WTC11 (cell line): ENCODE data around the gene HIBADH. TPM values are rescaled to one million over a fixed set of nuclear protein-coding genes. Genes with fewer than 3 reads are reported as not detected.

Experiments
- ATAC-seq: fragments of 200-7000 bp; cut with Tn5 transposase; 2 replicates; pipeline ENCODE4 v1.10.0; 2021; ENCODE audit warnings: mild to moderate bottlenecking, moderate library complexity
- CTCF ChIA-PET: fragments of 300-600 bp; sonication (Branson Sonifier 250); formaldehyde crosslinking; loops from one replicate; lab custom pipeline; 2021; ENCODE audit warnings: antibody characterized with exemption; lab: Charles Lee
- POLR2A ChIA-PET: fragments of 350-600 bp; sonication (Branson Sonifier 250); formaldehyde crosslinking; loops from one replicate; lab custom pipeline; 2021; ENCODE audit warnings: antibody characterized with exemption; lab: Charles Lee
- DNase-seq: peaks from one replicate; pipeline ENCODE4 v3.0.0; 2021; ENCODE audit warnings: low spot score
- H3K27ac Mint-ChIP-seq: 2 replicates; pipeline ENCODE4 v1.8.0; 2021; ENCODE audit warnings: mixed read lengths
- H3K27me3 Mint-ChIP-seq: 2 replicates; pipeline ENCODE4 v1.8.0; 2021; ENCODE audit warnings: low read depth, mild to moderate bottlenecking, moderate library complexity, mixed read lengths
- H3K36me3 Mint-ChIP-seq: 2 replicates; pipeline ENCODE4 v1.8.0; 2021; ENCODE audit warnings: mixed read lengths
- H3K4me1 Mint-ChIP-seq: 2 replicates; pipeline ENCODE4 v1.8.0; 2022; ENCODE audit warnings: mixed read lengths
- H3K4me3 Mint-ChIP-seq: 2 replicates; pipeline ENCODE4 v1.8.0; 2021; ENCODE audit warnings: mild to moderate bottlenecking, moderate library complexity, mixed read lengths
- H3K9me3 Mint-ChIP-seq: 2 replicates; pipeline ENCODE4 v1.8.0; 2021; ENCODE audit warnings: mixed read lengths
- CREM ChIP-seq: sonication (generic); formaldehyde crosslinking; IDR thresholded peaks from 2 replicates; pipeline ENCODE4 v1.8.1; 2022; ENCODE audit warnings: mild to moderate bottlenecking, missing genetic modification reagents, moderate library complexity
- ESRRA ChIP-seq: sonication (generic); formaldehyde crosslinking; IDR thresholded peaks from 2 replicates; pipeline ENCODE4 v1.8.1; 2022; ENCODE audit warnings: mild to moderate bottlenecking, missing genetic modification reagents, borderline replicate concordance
- ETV6 ChIP-seq: sonication (generic); formaldehyde crosslinking; IDR thresholded peaks from 2 replicates; pipeline ENCODE4 v1.8.1; 2022; ENCODE audit warnings: mild to moderate bottlenecking, missing genetic modification reagents
- FOXK1 ChIP-seq: sonication (generic); formaldehyde crosslinking; IDR thresholded peaks from 2 replicates; pipeline ENCODE4 v1.8.0; 2022; ENCODE audit warnings: mild to moderate bottlenecking, moderate library complexity, missing genetic modification reagents
- GABPB1 ChIP-seq: sonication (generic); formaldehyde crosslinking; IDR thresholded peaks from 2 replicates; pipeline ENCODE4 v1.8.1; 2023; ENCODE audit warnings: mild to moderate bottlenecking, missing genetic modification reagents
- GRHL2 ChIP-seq: fragments of 250-450 bp; sonication (Bioruptor Pico); IDR thresholded peaks from 2 replicates; pipeline ENCODE4 v1.8.0; 2022; ENCODE audit warnings: mild to moderate bottlenecking, moderate library complexity; ENCODE audit not compliant: insufficient replicate concordance, severe bottlenecking
- JUN ChIP-seq: sonication (generic); formaldehyde crosslinking; IDR thresholded peaks from 2 replicates; pipeline ENCODE4 v1.8.0; 2023; ENCODE audit warnings: mild to moderate bottlenecking, missing genetic modification reagents
- MXD4 ChIP-seq: fragments of 250-450 bp; sonication (Bioruptor Pico); IDR thresholded peaks from 2 replicates; pipeline ENCODE4 v1.8.0; 2021; ENCODE audit warnings: mild to moderate bottlenecking, moderate library complexity, borderline replicate concordance
- RELA ChIP-seq: sonication (generic); formaldehyde crosslinking; IDR thresholded peaks from 2 replicates; pipeline ENCODE4 v1.8.1; 2022; ENCODE audit warnings: missing genetic modification reagents, mild to moderate bottlenecking, borderline replicate concordance
- SMAD3 ChIP-seq: sonication (generic); formaldehyde crosslinking; IDR thresholded peaks from 2 replicates; pipeline ENCODE4 v1.8.0; 2022; ENCODE audit warnings: missing genetic modification reagents, mild to moderate bottlenecking, borderline replicate concordance
- SMAD4 ChIP-seq: sonication (generic); formaldehyde crosslinking; IDR thresholded peaks from 2 replicates; pipeline ENCODE4 v1.8.0; 2022; ENCODE audit warnings: mild to moderate bottlenecking, missing genetic modification reagents
- SP1 ChIP-seq: sonication (generic); formaldehyde crosslinking; conservative IDR thresholded peaks from 2 replicates; pipeline ENCODE4 v1.8.1; 2022; ENCODE audit warnings: missing genetic modification reagents
- TEAD1 ChIP-seq: sonication (generic); formaldehyde crosslinking; IDR thresholded peaks from 2 replicates; pipeline ENCODE4 v1.8.0; 2022; ENCODE audit warnings: mild to moderate bottlenecking, missing genetic modification reagents
- TEAD4 ChIP-seq: sonication (generic); formaldehyde crosslinking; IDR thresholded peaks from 2 replicates; pipeline ENCODE4 v1.8.0; 2022; ENCODE audit warnings: mild to moderate bottlenecking, missing genetic modification reagents
- TP53 ChIP-seq: sonication (generic); formaldehyde crosslinking; IDR thresholded peaks from 2 replicates; pipeline ENCODE4 v1.8.1; 2023; ENCODE audit warnings: mild to moderate bottlenecking, missing genetic modification reagents
- ZBTB21 ChIP-seq: sonication (generic); formaldehyde crosslinking; IDR thresholded peaks from 2 replicates; pipeline ENCODE4 v1.8.1; 2023; ENCODE audit warnings: mild to moderate bottlenecking, missing genetic modification reagents, borderline replicate concordance
- ZNF232 ChIP-seq: sonication (generic); formaldehyde crosslinking; IDR thresholded peaks from 2 replicates; pipeline ENCODE4 v1.8.0; 2022; ENCODE audit warnings: mild to moderate bottlenecking, missing genetic modification reagents
- ZNF396 ChIP-seq: fragments of 250-450 bp; sonication (Bioruptor Pico); IDR thresholded peaks from 2 replicates; pipeline ENCODE4 v1.8.0; 2021; ENCODE audit warnings: mild to moderate bottlenecking, moderate library complexity, borderline replicate concordance
- ZNF416 ChIP-seq: fragments of 250-450 bp; sonication (Bioruptor Pico); IDR thresholded peaks from 2 replicates; pipeline ENCODE4 v1.9.0; 2021; ENCODE audit warnings: mild to moderate bottlenecking, inconsistent platforms
- ZNF423 ChIP-seq: fragments of 250-450 bp; sonication (Bioruptor Pico); IDR thresholded peaks from 2 replicates; pipeline ENCODE4 v2.1.2; 2022; ENCODE audit warnings: mild to moderate bottlenecking, moderate library complexity
- total RNA-seq: library from RNA; stranded (reverse); gene quantifications from 3 replicates; pipeline ENCODE4 v1.2.3, GENCODE V29; 2021
- TF ChIP-seq, protein P1 (sequence below): fragments of 250-450 bp; sonication (Bioruptor Pico); IDR thresholded peaks from 2 replicates; pipeline ENCODE4 v1.9.0; 2021; ENCODE audit warnings: mild to moderate bottlenecking
- TF ChIP-seq, protein P2 (sequence below): fragments of 200-600 bp; IDR thresholded peaks from 2 replicates; pipeline ENCODE4 v1.8.0; 2022; ENCODE audit warnings: antibody characterized with exemption
- TF ChIP-seq, protein P3 (sequence below): sonication (generic); formaldehyde crosslinking; IDR thresholded peaks from 2 replicates; pipeline ENCODE4 v1.8.1; 2022; ENCODE audit warnings: low read depth, missing genetic modification reagents, borderline replicate concordance
- TF ChIP-seq, protein P4 (sequence below): sonication (generic); formaldehyde crosslinking; IDR thresholded peaks from 2 replicates; pipeline ENCODE4 v1.8.0; 2022; ENCODE audit warnings: mild to moderate bottlenecking, missing genetic modification reagents
- TF ChIP-seq, protein P5 (sequence below): sonication (generic); formaldehyde crosslinking; IDR thresholded peaks from 2 replicates; pipeline ENCODE4 v1.8.1; 2022; ENCODE audit warnings: low read depth, mild to moderate bottlenecking, moderate library complexity, missing genetic modification reagents, borderline replicate concordance

HIBADH gene
- total RNA-seq, 1 experiment from 2014 or later = 27.9 TPM

DNA sequence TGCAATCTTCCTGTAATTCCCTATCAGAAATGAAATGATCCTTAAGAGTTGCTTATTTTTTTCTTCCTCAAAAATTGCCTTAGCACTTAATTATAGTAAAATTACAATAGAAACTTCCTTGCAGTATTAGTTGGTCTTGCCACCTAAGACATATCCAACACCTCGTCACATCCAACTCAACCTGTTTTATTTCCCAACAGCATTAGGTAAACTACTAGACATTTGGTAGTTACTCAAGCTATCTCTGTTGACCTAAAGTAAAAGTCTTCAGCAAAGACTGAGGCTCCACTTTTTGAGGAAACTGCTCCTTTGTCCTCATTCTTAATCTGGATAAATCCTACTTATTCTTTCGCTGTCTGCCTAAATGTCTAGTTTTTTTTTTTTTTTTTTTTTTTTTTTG is 20.4 kb downstream of the HIBADH start:
- Mint-ChIP-seq H3K27me3 (no peaks in the 10 kb centered on the region), H3K4me1 (peaks cover 28% of the 10 kb centered on the region)
- POLR2A ChIA-PET = no interaction called here

DNA sequence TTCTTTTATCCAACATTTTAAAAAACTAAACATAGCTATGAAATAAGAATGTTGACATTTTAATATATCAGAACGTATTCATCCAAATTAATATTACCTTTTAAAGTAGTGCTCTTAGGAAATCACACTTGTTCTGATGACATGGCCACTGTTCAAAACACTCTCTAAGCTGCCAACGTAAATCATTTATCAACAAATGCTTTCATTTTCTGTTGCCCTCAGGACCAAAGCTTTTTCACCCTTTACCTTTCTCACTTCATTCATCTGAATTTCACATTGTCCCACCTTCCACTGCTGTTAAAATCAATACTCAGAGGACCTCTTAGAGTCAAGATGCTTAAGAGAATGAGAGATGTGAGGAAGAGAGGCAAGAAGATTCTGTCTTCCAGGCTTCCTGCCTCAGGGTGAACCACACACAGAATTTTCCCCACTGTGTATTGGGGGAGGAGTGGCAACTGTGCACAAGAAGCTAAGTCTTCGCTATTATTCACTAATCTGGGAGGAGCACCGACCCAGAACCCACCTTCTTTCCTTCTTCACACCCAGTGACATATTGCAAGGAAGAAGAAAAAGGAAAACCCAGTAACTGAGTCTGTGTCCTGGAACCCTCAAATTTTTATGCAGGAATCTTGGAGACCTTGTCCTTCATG is 21.0 kb downstream of the HIBADH start:
- TF ChIP-seq SMAD3 = no peak
- no peak for TF ChIP-seq ZNF396
- TF ChIP-seq ZNF423 = no peak
- no peak for TF ChIP-seq FOXK1 (CRISPR knock-in tag)
- TF ChIP-seq, protein P1, sequence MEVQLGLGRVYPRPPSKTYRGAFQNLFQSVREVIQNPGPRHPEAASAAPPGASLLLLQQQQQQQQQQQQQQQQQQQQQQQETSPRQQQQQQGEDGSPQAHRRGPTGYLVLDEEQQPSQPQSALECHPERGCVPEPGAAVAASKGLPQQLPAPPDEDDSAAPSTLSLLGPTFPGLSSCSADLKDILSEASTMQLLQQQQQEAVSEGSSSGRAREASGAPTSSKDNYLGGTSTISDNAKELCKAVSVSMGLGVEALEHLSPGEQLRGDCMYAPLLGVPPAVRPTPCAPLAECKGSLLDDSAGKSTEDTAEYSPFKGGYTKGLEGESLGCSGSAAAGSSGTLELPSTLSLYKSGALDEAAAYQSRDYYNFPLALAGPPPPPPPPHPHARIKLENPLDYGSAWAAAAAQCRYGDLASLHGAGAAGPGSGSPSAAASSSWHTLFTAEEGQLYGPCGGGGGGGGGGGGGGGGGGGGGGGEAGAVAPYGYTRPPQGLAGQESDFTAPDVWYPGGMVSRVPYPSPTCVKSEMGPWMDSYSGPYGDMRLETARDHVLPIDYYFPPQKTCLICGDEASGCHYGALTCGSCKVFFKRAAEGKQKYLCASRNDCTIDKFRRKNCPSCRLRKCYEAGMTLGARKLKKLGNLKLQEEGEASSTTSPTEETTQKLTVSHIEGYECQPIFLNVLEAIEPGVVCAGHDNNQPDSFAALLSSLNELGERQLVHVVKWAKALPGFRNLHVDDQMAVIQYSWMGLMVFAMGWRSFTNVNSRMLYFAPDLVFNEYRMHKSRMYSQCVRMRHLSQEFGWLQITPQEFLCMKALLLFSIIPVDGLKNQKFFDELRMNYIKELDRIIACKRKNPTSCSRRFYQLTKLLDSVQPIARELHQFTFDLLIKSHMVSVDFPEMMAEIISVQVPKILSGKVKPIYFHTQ = no peak
- TF ChIP-seq ESRRA (CRISPR knock-in tag) = no peak
- ChIA-PET POLR2A (no interaction called here), CTCF (interaction anchor here (1.3 to 1.4 kb wide), 2 partner anchors 9 to 279 kb away, joined by 3 read pairs; no protein-coding TSS in a partner anchor)
- Mint-ChIP-seq H3K9me3 (peaks cover 8% of the 10 kb centered on the region), H3K4me1 (peaks cover 31% of the 10 kb centered on the region), H3K27ac (peak overlapping the region; percentile 22; the same call in 1 of the 2 replicates), H3K36me3 (peaks cover 21% of the 10 kb centered on the region), H3K27me3 (no peaks in the 10 kb centered on the region), H3K4me3 (no peak overlapping the region)
- ATAC-seq (no peak; the same call in 1 of the 2 replicates), DNase-seq (no peak)

More for the DNA sequence above, 20.4 kb downstream of the HIBADH start:
- DNase-seq (no peak), ATAC-seq (no peak)
- Mint-ChIP-seq H3K27ac (no peak overlapping the region), H3K9me3 (peaks cover 8% of the 10 kb centered on the region), H3K36me3 (peaks cover 24% of the 10 kb centered on the region), H3K4me3 (no peak overlapping the region)
- TF ChIP-seq GRHL2 (CRISPR knock-in tag) (no peak), SMAD4 (CRISPR knock-in tag) (no peak), ZNF416 (CRISPR knock-in tag) (no peak), ZNF232 (CRISPR knock-in tag) (no peak), ZBTB21 (no peak), TP53 (CRISPR knock-in tag) (no peak), MXD4 (CRISPR knock-in tag) (no peak), RELA (CRISPR knock-in tag) (no peak), JUN (no peak), ETV6 (no peak), SP1 (CRISPR knock-in tag) (no peak), TEAD1 (CRISPR knock-in tag) (no peak), TEAD4 (no peak), CREM (no peak), GABPB1 (no peak)
- TF ChIP-seq, protein P2, sequence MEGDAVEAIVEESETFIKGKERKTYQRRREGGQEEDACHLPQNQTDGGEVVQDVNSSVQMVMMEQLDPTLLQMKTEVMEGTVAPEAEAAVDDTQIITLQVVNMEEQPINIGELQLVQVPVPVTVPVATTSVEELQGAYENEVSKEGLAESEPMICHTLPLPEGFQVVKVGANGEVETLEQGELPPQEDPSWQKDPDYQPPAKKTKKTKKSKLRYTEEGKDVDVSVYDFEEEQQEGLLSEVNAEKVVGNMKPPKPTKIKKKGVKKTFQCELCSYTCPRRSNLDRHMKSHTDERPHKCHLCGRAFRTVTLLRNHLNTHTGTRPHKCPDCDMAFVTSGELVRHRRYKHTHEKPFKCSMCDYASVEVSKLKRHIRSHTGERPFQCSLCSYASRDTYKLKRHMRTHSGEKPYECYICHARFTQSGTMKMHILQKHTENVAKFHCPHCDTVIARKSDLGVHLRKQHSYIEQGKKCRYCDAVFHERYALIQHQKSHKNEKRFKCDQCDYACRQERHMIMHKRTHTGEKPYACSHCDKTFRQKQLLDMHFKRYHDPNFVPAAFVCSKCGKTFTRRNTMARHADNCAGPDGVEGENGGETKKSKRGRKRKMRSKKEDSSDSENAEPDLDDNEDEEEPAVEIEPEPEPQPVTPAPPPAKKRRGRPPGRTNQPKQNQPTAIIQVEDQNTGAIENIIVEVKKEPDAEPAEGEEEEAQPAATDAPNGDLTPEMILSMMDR = no peak
- TF ChIP-seq, protein P3, sequence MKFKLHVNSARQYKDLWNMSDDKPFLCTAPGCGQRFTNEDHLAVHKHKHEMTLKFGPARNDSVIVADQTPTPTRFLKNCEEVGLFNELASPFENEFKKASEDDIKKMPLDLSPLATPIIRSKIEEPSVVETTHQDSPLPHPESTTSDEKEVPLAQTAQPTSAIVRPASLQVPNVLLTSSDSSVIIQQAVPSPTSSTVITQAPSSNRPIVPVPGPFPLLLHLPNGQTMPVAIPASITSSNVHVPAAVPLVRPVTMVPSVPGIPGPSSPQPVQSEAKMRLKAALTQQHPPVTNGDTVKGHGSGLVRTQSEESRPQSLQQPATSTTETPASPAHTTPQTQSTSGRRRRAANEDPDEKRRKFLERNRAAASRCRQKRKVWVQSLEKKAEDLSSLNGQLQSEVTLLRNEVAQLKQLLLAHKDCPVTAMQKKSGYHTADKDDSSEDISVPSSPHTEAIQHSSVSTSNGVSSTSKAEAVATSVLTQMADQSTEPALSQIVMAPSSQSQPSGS (CRISPR knock-in tag) = no peak
- TF ChIP-seq, protein P4, sequence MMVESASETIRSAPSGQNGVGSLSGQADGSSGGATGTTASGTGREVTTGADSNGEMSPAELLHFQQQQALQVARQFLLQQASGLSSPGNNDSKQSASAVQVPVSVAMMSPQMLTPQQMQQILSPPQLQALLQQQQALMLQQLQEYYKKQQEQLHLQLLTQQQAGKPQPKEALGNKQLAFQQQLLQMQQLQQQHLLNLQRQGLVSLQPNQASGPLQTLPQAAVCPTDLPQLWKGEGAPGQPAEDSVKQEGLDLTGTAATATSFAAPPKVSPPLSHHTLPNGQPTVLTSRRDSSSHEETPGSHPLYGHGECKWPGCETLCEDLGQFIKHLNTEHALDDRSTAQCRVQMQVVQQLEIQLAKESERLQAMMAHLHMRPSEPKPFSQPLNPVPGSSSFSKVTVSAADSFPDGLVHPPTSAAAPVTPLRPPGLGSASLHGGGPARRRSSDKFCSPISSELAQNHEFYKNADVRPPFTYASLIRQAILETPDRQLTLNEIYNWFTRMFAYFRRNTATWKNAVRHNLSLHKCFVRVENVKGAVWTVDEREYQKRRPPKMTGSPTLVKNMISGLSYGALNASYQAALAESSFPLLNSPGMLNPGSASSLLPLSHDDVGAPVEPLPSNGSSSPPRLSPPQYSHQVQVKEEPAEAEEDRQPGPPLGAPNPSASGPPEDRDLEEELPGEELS (CRISPR knock-in tag) = no peak
- TF ChIP-seq, protein P5, sequence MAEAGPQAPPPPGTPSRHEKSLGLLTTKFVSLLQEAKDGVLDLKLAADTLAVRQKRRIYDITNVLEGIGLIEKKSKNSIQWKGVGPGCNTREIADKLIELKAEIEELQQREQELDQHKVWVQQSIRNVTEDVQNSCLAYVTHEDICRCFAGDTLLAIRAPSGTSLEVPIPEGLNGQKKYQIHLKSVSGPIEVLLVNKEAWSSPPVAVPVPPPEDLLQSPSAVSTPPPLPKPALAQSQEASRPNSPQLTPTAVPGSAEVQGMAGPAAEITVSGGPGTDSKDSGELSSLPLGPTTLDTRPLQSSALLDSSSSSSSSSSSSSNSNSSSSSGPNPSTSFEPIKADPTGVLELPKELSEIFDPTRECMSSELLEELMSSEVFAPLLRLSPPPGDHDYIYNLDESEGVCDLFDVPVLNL (CRISPR knock-in tag) = no peak
- CTCF ChIA-PET = interaction anchor here (1.0 to 1.3 kb wide), 2 partner anchors 8 to 9 kb away, joined by 3 read pairs; no protein-coding TSS in a partner anchor
